IPS-20b (cell line): ENCODE results near the gene TMEM14C.

Experiments used
- H3K27ac ChIP-seq: one replicate; pipeline ENCODE4 v1.5.1; 2013; ENCODE audit warnings: low read length
- H3K27me3 ChIP-seq: 2 replicates; pipeline ENCODE4 v1.6.1; 2013; ENCODE audit warnings: mild to moderate bottlenecking, low read length, inconsistent platforms; ENCODE audit not compliant: insufficient read depth
- H3K36me3 ChIP-seq: 2 replicates; pipeline ENCODE4 v1.6.1; 2013; ENCODE audit warnings: low read depth, mild to moderate bottlenecking, inconsistent platforms, low read length, moderate library complexity; ENCODE audit not compliant: insufficient read depth
- H3K4me1 ChIP-seq: 2 replicates; pipeline ENCODE4 v1.6.1; 2013; ENCODE audit warnings: mild to moderate bottlenecking, control low read depth, inconsistent platforms, low read length, moderate library complexity; ENCODE audit not compliant: insufficient read depth
- H3K4me3 ChIP-seq: 2 replicates; pipeline ENCODE4 v1.5.1; 2013; ENCODE audit warnings: mild to moderate bottlenecking, low read length, inconsistent platforms
- H3K9ac ChIP-seq: 2 replicates; pipeline ENCODE4 v1.6.1; 2013; ENCODE audit warnings: low read depth, mild to moderate bottlenecking, inconsistent platforms, low read length, moderate library complexity
- H3K9me3 ChIP-seq: 2 replicates; pipeline ENCODE4 v1.6.1; 2013; ENCODE audit warnings: mild to moderate bottlenecking, low read depth, low read length, inconsistent platforms; ENCODE audit not compliant: insufficient read depth

The TMEM14C gene

GRCh38 chr6:10722820-10723566 lies at the start of gene TMEM14C:
TMEM14C (plus strand) TSS chr6:10723070; CDS start chr6:10724614, 1,544 bp downstream.
- Histone ChIP-seq H3K4me1 (peaks cover 11% of the 10 kb centered on the region), H3K9me3 (no peaks in the 10 kb centered on the region; the same call in 1 of the 2 replicates)

GRCh38 chr6:10676403-10676802 lies 46.5 kb upstream of the TMEM14C start:
- Histone ChIP-seq H3K9ac (no peak overlapping the region), H3K4me1 (no peaks in the 10 kb centered on the region), H3K4me3 (no peak overlapping the region), H3K9me3 (no peaks in the 10 kb centered on the region), H3K27ac (no peak overlapping the region), H3K36me3 (no peaks in the 10 kb centered on the region), H3K27me3 (no peaks in the 10 kb centered on the region)

More at GRCh38 chr6:10722820-10723566, at the start of gene TMEM14C:
- no peaks in the 10 kb centered on the region for H3K27me3 ChIP-seq
- H3K36me3 ChIP-seq: peaks cover 21% of the 10 kb centered on the region
- H3K9ac ChIP-seq: peak within 1 kb of the TSS; percentile 100
- H3K27ac ChIP-seq: peak within 1 kb of the TSS; percentile 73
- H3K4me3 ChIP-seq: peak within 1 kb of the TSS; percentile 98

- H3K9me3 ChIP-seq: no peaks in the 10 kb centered on the region
- H3K9ac ChIP-seq: no peak overlapping the region; the same call in 1 of the 2 replicates
- H3K27ac ChIP-seq: no peak overlapping the region
- H3K27me3 ChIP-seq: no peaks in the 10 kb centered on the region
- no peaks in the 10 kb centered on the region for H3K4me1 ChIP-seq
- no peaks in the 10 kb centered on the region for H3K36me3 ChIP-seq
- H3K4me3 ChIP-seq: no peak overlapping the region
Observed at GRCh38 chr6:10678456-10678855, 44.4 kb upstream of the TMEM14C start.

- no peaks in the 10 kb centered on the region for H3K36me3 ChIP-seq
- no peak overlapping the region for H3K9ac ChIP-seq
- no peaks in the 10 kb centered on the region for H3K4me1 ChIP-seq
- no peaks in the 10 kb centered on the region for H3K27me3 ChIP-seq
- H3K9me3 ChIP-seq: no peaks in the 10 kb centered on the region
- H3K4me3 ChIP-seq: no peak overlapping the region; the same call in 1 of the 2 replicates
- no peak overlapping the region for H3K27ac ChIP-seq
Observed at GRCh38 chr6:10681795-10682194, 41.1 kb upstream of the TMEM14C start.

GRCh38 chr6:10682355-10682988 lies 40.4 kb upstream of the TMEM14C start:
- Histone ChIP-seq H3K27me3 (no peaks in the 10 kb centered on the region), H3K4me3 (no peak overlapping the region), H3K9ac (no peak overlapping the region), H3K4me1 (no peaks in the 10 kb centered on the region), H3K27ac (no peak overlapping the region), H3K9me3 (no peaks in the 10 kb centered on the region), H3K36me3 (no peaks in the 10 kb centered on the region)

GRCh38 chr6:10684618-10685017 lies 38.3 kb upstream of the TMEM14C start:
- Histone ChIP-seq H3K9ac (no peak overlapping the region), H3K9me3 (no peaks in the 10 kb centered on the region), H3K36me3 (no peaks in the 10 kb centered on the region), H3K27ac (no peak overlapping the region), H3K4me1 (no peaks in the 10 kb centered on the region), H3K27me3 (no peaks in the 10 kb centered on the region), H3K4me3 (no peak overlapping the region)

GRCh38 chr6:10685092-10685915 lies 37.6 kb upstream of the TMEM14C start:
- no peak overlapping the region for H3K27ac ChIP-seq
- no peak overlapping the region for H3K9ac ChIP-seq
- H3K27me3 ChIP-seq: no peaks in the 10 kb centered on the region
- no peak overlapping the region for H3K4me3 ChIP-seq
- H3K9me3 ChIP-seq: no peaks in the 10 kb centered on the region
- no peaks in the 10 kb centered on the region for H3K36me3 ChIP-seq
- no peaks in the 10 kb centered on the region for H3K4me1 ChIP-seq

GRCh38 chr6:10686901-10687300 lies 36.0 kb upstream of the TMEM14C start:
- Histone ChIP-seq H3K27me3 (no peaks in the 10 kb centered on the region), H3K4me1 (no peaks in the 10 kb centered on the region), H3K9me3 (no peaks in the 10 kb centered on the region), H3K36me3 (no peaks in the 10 kb centered on the region), H3K9ac (no peak overlapping the region), H3K4me3 (no peak overlapping the region), H3K27ac (no peak overlapping the region)

- H3K9me3 ChIP-seq: no peaks in the 10 kb centered on the region
- no peak overlapping the region for H3K9ac ChIP-seq
- no peaks in the 10 kb centered on the region for H3K4me1 ChIP-seq
- no peak overlapping the region for H3K4me3 ChIP-seq
- H3K27me3 ChIP-seq: no peaks in the 10 kb centered on the region
- no peaks in the 10 kb centered on the region for H3K36me3 ChIP-seq
- H3K27ac ChIP-seq: no peak overlapping the region
Observed at GRCh38 chr6:10687582-10687981, 35.3 kb upstream of the TMEM14C start.

- Histone ChIP-seq H3K36me3 (no peaks in the 10 kb centered on the region), H3K4me1 (no peaks in the 10 kb centered on the region), H3K9ac (no peak overlapping the region), H3K4me3 (no peak overlapping the region), H3K9me3 (no peaks in the 10 kb centered on the region), H3K27ac (no peak overlapping the region), H3K27me3 (no peaks in the 10 kb centered on the region)
Observed at GRCh38 chr6:10690651-10691445, 32.0 kb upstream of the TMEM14C start.

- H3K4me3 ChIP-seq: peak overlapping the region; percentile 87
- no peaks in the 10 kb centered on the region for H3K27me3 ChIP-seq
- H3K4me1 ChIP-seq: no peaks in the 10 kb centered on the region
- peaks cover 12% of the 10 kb centered on the region for H3K36me3 ChIP-seq
- no peak overlapping the region for H3K27ac ChIP-seq
- peak overlapping the region; percentile 90; the same call in 1 of the 2 replicates for H3K9ac ChIP-seq
- H3K9me3 ChIP-seq: no peaks in the 10 kb centered on the region
Observed at GRCh38 chr6:10692965-10693538, 29.8 kb upstream of the TMEM14C start.
